H9 (cell line): ENCODE results near the gene NEAT1. TPM values are rescaled to one million over a fixed set of nuclear protein-coding genes. Genes with fewer than 3 reads are reported as not detected.

Source experiments
- DNase-seq: peaks from one replicate; pipeline ENCODE4 v3.0.0-alpha.2; 2017
- H2AFZ ChIP-seq: one replicate; pipeline ENCODE4 v1.6.1; 2013; ENCODE audit warnings: mild to moderate bottlenecking, low read length, control low read depth, moderate library complexity
- H2AK5ac ChIP-seq: 2 replicates; pipeline ENCODE4 v1.6.1; 2013; ENCODE audit warnings: low read length, control low read depth, mixed read lengths; ENCODE audit not compliant: insufficient read length
- H2BK120ac ChIP-seq: one replicate; pipeline ENCODE4 v1.6.1; 2013; ENCODE audit warnings: low read depth, mild to moderate bottlenecking, low read length, control low read depth, inconsistent platforms; ENCODE audit not compliant: poor library complexity, severe bottlenecking
- H2BK12ac ChIP-seq: 2 replicates; pipeline ENCODE4 v1.6.1; 2013; ENCODE audit warnings: low read length, control low read depth, mixed read lengths, low read depth; ENCODE audit not compliant: insufficient read length
- H2BK15ac ChIP-seq: 2 replicates; pipeline ENCODE4 v1.6.1; 2013; ENCODE audit warnings: low read depth, low read length, control low read depth
- H2BK20ac ChIP-seq: one replicate; pipeline ENCODE4 v1.6.1; 2013; ENCODE audit warnings: low read depth, mild to moderate bottlenecking, low read length, control low read depth, inconsistent platforms; ENCODE audit not compliant: poor library complexity, severe bottlenecking
- H2BK5ac ChIP-seq: 2 replicates; pipeline ENCODE4 v1.6.1; 2013; ENCODE audit warnings: low read length, control low read depth, mixed read lengths; ENCODE audit not compliant: insufficient read length
- H3K14ac ChIP-seq: 2 replicates; pipeline ENCODE4 v1.6.1; 2013; ENCODE audit warnings: low read length, control low read depth; ENCODE audit not compliant: insufficient read depth
- H3K18ac ChIP-seq: 2 replicates; pipeline ENCODE4 v1.6.1; 2013; ENCODE audit warnings: low read depth, mild to moderate bottlenecking, mixed read lengths, low read length, control low read depth; ENCODE audit not compliant: insufficient read length
- H3K23ac ChIP-seq: 2 replicates; pipeline ENCODE4 v1.6.1; 2013; ENCODE audit warnings: low read length, control low read depth, mixed read lengths, low read depth; ENCODE audit not compliant: insufficient read length
- H3K23me2 ChIP-seq: 2 replicates; pipeline ENCODE4 v1.6.1; 2013; ENCODE audit warnings: low read depth, mild to moderate bottlenecking, mixed read lengths, low read length, control low read depth; ENCODE audit not compliant: insufficient read length, poor library complexity, severe bottlenecking
- H3K27ac ChIP-seq: 2 replicates; pipeline ENCODE4 v1.5.1; 2013; ENCODE audit warnings: low read length, control low read depth, mixed read lengths, low read depth; ENCODE audit not compliant: insufficient read length
- H3K27me3 ChIP-seq: 2 replicates; pipeline ENCODE4 v1.6.1; 2013; ENCODE audit warnings: low read length, control low read depth, inconsistent platforms; ENCODE audit not compliant: insufficient read depth
- H3K4ac ChIP-seq: 2 replicates; pipeline ENCODE4 v1.6.1; 2013; ENCODE audit warnings: low read depth, mild to moderate bottlenecking, control low read depth, inconsistent platforms, low read length, moderate library complexity
- H3K4me1 ChIP-seq: 2 replicates; pipeline ENCODE4 v1.6.1; 2013; ENCODE audit warnings: low read length, control low read depth, inconsistent platforms; ENCODE audit not compliant: insufficient read depth
- H3K4me2 ChIP-seq: 2 replicates; pipeline ENCODE4 v1.6.1; 2013; ENCODE audit warnings: low read length, control low read depth, mixed read lengths; ENCODE audit not compliant: insufficient read length, insufficient read depth
- H3K56ac ChIP-seq: 2 replicates; pipeline ENCODE4 v1.6.1; 2013; ENCODE audit warnings: low read depth, mild to moderate bottlenecking, mixed read lengths, low read length, control low read depth; ENCODE audit not compliant: insufficient read length
- H3K79me1 ChIP-seq: 2 replicates; pipeline ENCODE4 v1.6.1; 2013; ENCODE audit warnings: low read depth, mild to moderate bottlenecking, moderate library complexity, low read length, control low read depth, inconsistent platforms; ENCODE audit not compliant: insufficient read depth, poor library complexity, severe bottlenecking
- H3K79me2 ChIP-seq: 2 replicates; pipeline ENCODE4 v1.6.1; 2013; ENCODE audit warnings: low read length, control low read depth, inconsistent platforms; ENCODE audit not compliant: insufficient read depth
- H3K9ac ChIP-seq: 2 replicates; pipeline ENCODE4 v1.6.1; 2013; ENCODE audit warnings: low read length, control low read depth, mixed read lengths; ENCODE audit not compliant: insufficient read length; ENCODE audit errors: extremely low read depth
- H3K9me3 ChIP-seq: one replicate; pipeline ENCODE4 v1.6.1; 2013; ENCODE audit warnings: low read depth, low read length, inconsistent platforms; ENCODE audit not compliant: control insufficient read depth
- H3T11ph ChIP-seq: one replicate; pipeline ENCODE4 v1.6.1; 2013; ENCODE audit warnings: mild to moderate bottlenecking, low read length, control low read depth, inconsistent platforms
- H4K20me1 ChIP-seq: one replicate; pipeline ENCODE4 v1.6.1; 2013; ENCODE audit not compliant: control insufficient read depth, insufficient read length, insufficient read depth
- H4K5ac ChIP-seq: 2 replicates; pipeline ENCODE4 v1.6.1; 2013; ENCODE audit warnings: low read depth, mild to moderate bottlenecking, mixed read lengths, low read length, control low read depth; ENCODE audit not compliant: insufficient read length
- H4K8ac ChIP-seq: replicated peaks from 2 replicates; pipeline ENCODE4 v1.6.1; 2013; ENCODE audit warnings: low read length, control low read depth, mixed read lengths, low read depth; ENCODE audit not compliant: insufficient read length
- H4K91ac ChIP-seq: 2 replicates; pipeline ENCODE4 v1.6.1; 2013; ENCODE audit warnings: low read depth, mild to moderate bottlenecking, moderate library complexity, mixed read lengths, low read length, control low read depth; ENCODE audit not compliant: insufficient read length
- H3K27ac Mint-ChIP-seq, 3 experiments: 2 replicates in 2 of 3; 3 replicates in 1 of 3; pipeline ENCODE4 v1.8.0; 2020 to 2021; ENCODE audit warnings: mixed read lengths in 3 of 3, mild to moderate bottlenecking in 1 of 3, moderate library complexity in 1 of 3
- H3K27me3 Mint-ChIP-seq: 2 replicates; pipeline ENCODE4 v1.8.0; 2021; ENCODE audit warnings: low read depth, mild to moderate bottlenecking, moderate library complexity, mixed read lengths
- H3K36me3 Mint-ChIP-seq, 3 experiments: 2 replicates in 2 of 3; 3 replicates in 1 of 3; pipeline ENCODE4 v1.8.0; 2020 to 2021; ENCODE audit warnings: low read depth in 3 of 3, mixed read lengths in 3 of 3; ENCODE audit not compliant: insufficient read depth in 1 of 3
- H3K4me1 Mint-ChIP-seq, 2 experiments: 2 replicates each; pipeline ENCODE4 v1.8.0; 2020; ENCODE audit warnings: mixed read lengths in 2 of 2
- H3K4me3 Mint-ChIP-seq, 2 experiments: 2 replicates in 1 of 2; 3 replicates in 1 of 2; pipeline ENCODE4 v1.8.0; 2020 to 2021; ENCODE audit warnings: mild to moderate bottlenecking in 2 of 2, mixed read lengths in 2 of 2, moderate library complexity in 1 of 2
- H3K9me3 Mint-ChIP-seq, 2 experiments: 2 replicates in 1 of 2; 3 replicates in 1 of 2; pipeline ENCODE4 v1.8.0; 2020; ENCODE audit warnings: mild to moderate bottlenecking in 2 of 2, mixed read lengths in 2 of 2, moderate library complexity in 1 of 2
- WGBS: extraction: QIAGEN DNeasy Blood & Tissue Kit; methylation state at CpG from one replicate; pipeline ENCODE4 v1.1.7; 2013; ENCODE audit warnings: missing lambda C conversion rate, low lambda C conversion rate, mixed read lengths; ENCODE audit not compliant: insufficient read length; ENCODE audit errors: extremely low coverage; 5-methylcytosine and 5-hydroxymethylcytosine counted together
- total RNA-seq: library from RNA; stranded (reverse); gene quantifications from 2 replicates; pipeline ENCODE4 v1.2.1, GENCODE V29; 2021
- TF ChIP-seq, protein P1 (sequence below): fragments of 200-600 bp; sonication (generic); conservative IDR thresholded peaks from 3 replicates; pipeline ENCODE4 v1.8.0; 2021; ENCODE audit warnings: antibody characterized with exemption, mild to moderate bottlenecking

Gene NEAT1
- total RNA-seq, 1 experiment from 2014 or later, result 12.7 TPM

DNA sequence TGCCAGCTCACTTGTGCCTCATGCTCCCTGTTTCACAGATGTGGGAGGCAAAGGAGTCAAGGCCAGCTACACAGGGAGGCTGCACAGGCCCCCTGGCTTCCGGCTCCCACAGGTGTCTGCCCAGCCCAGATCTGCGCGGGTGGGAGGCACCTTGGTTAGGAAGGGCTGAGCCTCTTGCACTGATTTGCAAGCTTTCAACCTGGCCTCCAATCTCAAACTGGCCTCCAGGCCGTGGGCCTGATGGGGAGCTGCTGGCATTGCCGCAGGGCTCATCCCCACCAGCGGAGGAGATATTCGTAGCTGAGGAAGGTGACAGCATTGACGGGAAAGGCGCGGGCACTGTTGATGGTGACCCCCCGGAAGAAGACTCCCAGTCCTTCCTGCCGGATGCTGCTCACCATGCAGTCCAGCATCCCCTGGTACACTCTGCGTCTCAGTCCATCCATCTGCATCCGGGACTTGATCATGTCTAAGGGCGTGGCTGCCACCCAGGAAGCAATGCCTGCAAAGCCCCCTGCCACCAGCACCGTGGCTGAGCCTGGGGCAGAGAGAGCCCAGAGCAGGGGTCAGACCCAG is 46.4 kb upstream of the NEAT1 start:
- peaks cover 20% of the 10 kb centered on the region for H3K27me3 Mint-ChIP-seq
- H2BK15ac ChIP-seq, result no peak overlapping the region
- DNase-seq, result no peak
- no peaks in the 10 kb centered on the region for H3K27me3 ChIP-seq
- no peak overlapping the region for H3K4me2 ChIP-seq
- no peak overlapping the region for H3K27ac Mint-ChIP-seq
- no peak overlapping the region for H3K4me3 Mint-ChIP-seq
- H3K4me1 Mint-ChIP-seq, result peaks cover 0 to 5% of the 10 kb centered on the region in 2 experiments; a peak in 1 of 4 replicates
- H3K27ac ChIP-seq, result no peak overlapping the region
- H2AK5ac ChIP-seq, result no peak overlapping the region
- H2BK12ac ChIP-seq, result no peak overlapping the region
- no peaks in the 10 kb centered on the region for H3K9me3 ChIP-seq
- H4K8ac ChIP-seq, result no peak overlapping the region
- no peak overlapping the region for H2BK20ac ChIP-seq
- H4K91ac ChIP-seq, result no peak overlapping the region
- H2BK120ac ChIP-seq, result no peak overlapping the region
- H3K36me3 Mint-ChIP-seq, result no peaks in the 10 kb centered on the region
- no peak overlapping the region for H3T11ph ChIP-seq
- no peak overlapping the region for H3K4ac ChIP-seq
- no peaks in the 10 kb centered on the region for H3K9me3 Mint-ChIP-seq
- no peak overlapping the region for H2AFZ ChIP-seq
- no peak overlapping the region for H4K5ac ChIP-seq
- H4K20me1 ChIP-seq, result no peaks in the 10 kb centered on the region
- H3K23ac ChIP-seq, result no peak overlapping the region
- H3K79me2 ChIP-seq, result no peaks in the 10 kb centered on the region
- no peak overlapping the region for H3K14ac ChIP-seq
- H3K4me1 ChIP-seq, result no peaks in the 10 kb centered on the region
- no peaks in the 10 kb centered on the region for H3K79me1 ChIP-seq
- H3K18ac ChIP-seq, result no peak overlapping the region
- H3K56ac ChIP-seq, result no peak overlapping the region
- no peak overlapping the region for H2BK5ac ChIP-seq
- H3K9ac ChIP-seq, result no peak overlapping the region
- no CpG with 5 or more reads among the region's 16 CpGs for WGBS
- no peaks in the 10 kb centered on the region for H3K23me2 ChIP-seq
- TF ChIP-seq, protein P1, sequence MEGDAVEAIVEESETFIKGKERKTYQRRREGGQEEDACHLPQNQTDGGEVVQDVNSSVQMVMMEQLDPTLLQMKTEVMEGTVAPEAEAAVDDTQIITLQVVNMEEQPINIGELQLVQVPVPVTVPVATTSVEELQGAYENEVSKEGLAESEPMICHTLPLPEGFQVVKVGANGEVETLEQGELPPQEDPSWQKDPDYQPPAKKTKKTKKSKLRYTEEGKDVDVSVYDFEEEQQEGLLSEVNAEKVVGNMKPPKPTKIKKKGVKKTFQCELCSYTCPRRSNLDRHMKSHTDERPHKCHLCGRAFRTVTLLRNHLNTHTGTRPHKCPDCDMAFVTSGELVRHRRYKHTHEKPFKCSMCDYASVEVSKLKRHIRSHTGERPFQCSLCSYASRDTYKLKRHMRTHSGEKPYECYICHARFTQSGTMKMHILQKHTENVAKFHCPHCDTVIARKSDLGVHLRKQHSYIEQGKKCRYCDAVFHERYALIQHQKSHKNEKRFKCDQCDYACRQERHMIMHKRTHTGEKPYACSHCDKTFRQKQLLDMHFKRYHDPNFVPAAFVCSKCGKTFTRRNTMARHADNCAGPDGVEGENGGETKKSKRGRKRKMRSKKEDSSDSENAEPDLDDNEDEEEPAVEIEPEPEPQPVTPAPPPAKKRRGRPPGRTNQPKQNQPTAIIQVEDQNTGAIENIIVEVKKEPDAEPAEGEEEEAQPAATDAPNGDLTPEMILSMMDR, result no peak
